ENCODE data around the gene RREB1. TPM values are rescaled to one million over a fixed set of nuclear protein-coding genes. Genes with fewer than 3 reads are reported as not detected.

The RREB1 gene
- total RNA-seq, 1 experiment from 2014 or later = 30.7 TPM

- ChIA-PET CTCF (no interaction called here), POLR2A (interaction anchor here (0.5 to 0.7 kb wide), 3 partner anchors 15 to 99 kb away, joined by 3 to 7 read pairs (median 5); no protein-coding TSS in a partner anchor)
- DNase-seq (ENCODE audit: low read depth, low spot score) = no peak
- TF ChIP-seq REST (IDR thresholded peaks at IDR 0.05; ENCODE audit: insufficient read depth in 1 of 2, low read depth in 2 of 2, low read length in 1 of 2) (no peak), SIN3A (IDR thresholded peaks at IDR 0.05; ENCODE audit: borderline replicate concordance, insufficient read depth, low read depth, low read length) (no peak), CTCF (IDR thresholded peaks at IDR 0.05) (no peak), TCF7L2 (IDR thresholded peaks at IDR 0.05; ENCODE audit: low read depth, low read length) (no peak), POLR2AphosphoS5 (IDR thresholded peaks at IDR 0.05; ENCODE audit: low read depth, low read length) (no peak)
- no peak overlapping the region for H3K4me3 ChIP-seq (ENCODE audit: low read depth in 2 of 2, low read length in 2 of 2)
- intact Hi-C loops (cut with micrococcal nuclease; ENCODE audit: unreplicated experiment) (no loop called here), in situ Hi-C loops (cut with HindIII; ENCODE audit: low pct_unique_long_range_greater_than_20kb, low sequenced_read_pairs) (no loop called here)
- H3K4me1 ChIP-seq (ENCODE audit: control insufficient read depth, insufficient read depth, low read length) = peaks cover 55% of the 10 kb centered on the region
- no peaks in the 10 kb centered on the region for H3K36me3 ChIP-seq (ENCODE audit: control insufficient read depth, insufficient read depth, low read length)
- BruUV-seq (replicated peaks) = no TSS peak
- H3K27me3 ChIP-seq (ENCODE audit: control insufficient read depth, insufficient read depth, low read length) = no peaks in the 10 kb centered on the region
- no peak for ATAC-seq
- H3K27ac ChIP-seq (ENCODE audit: low read length) = peak overlapping the region; percentile 42; the same call in 1 of the 2 replicates
- H3K9me3 ChIP-seq (ENCODE audit: control insufficient read depth, insufficient read depth, low read depth, low read length) = no peaks in the 10 kb centered on the region
Measured at GRCh38 chr6:7144872-7145584, 37.3 kb downstream of the RREB1 start.

- H3K4me1 ChIP-seq (ENCODE audit: control insufficient read depth, insufficient read depth, low read length) = peaks cover 56% of the 10 kb centered on the region
- H3K27me3 ChIP-seq (ENCODE audit: control insufficient read depth, insufficient read depth, low read length) = no peaks in the 10 kb centered on the region
- in situ Hi-C loops (cut with HindIII; ENCODE audit: low pct_unique_long_range_greater_than_20kb, low sequenced_read_pairs) = no loop called here
- ChIA-PET POLR2A (interaction anchor here (0.5 kb wide), 1 partner anchor 15 kb away, joined by 3 read pairs; no protein-coding TSS in a partner anchor), CTCF (no interaction called here)
- no peak for DNase-seq (ENCODE audit: low read depth, low spot score)
- H3K9me3 ChIP-seq (ENCODE audit: control insufficient read depth, insufficient read depth, low read depth, low read length) = no peaks in the 10 kb centered on the region
- no peak for TF ChIP-seq TCF7L2 (IDR thresholded peaks at IDR 0.05; ENCODE audit: low read depth, low read length)
- 0 out of 2 replicates have a peak overlapping the region, but pooled peaks have one; percentile 42 for H3K27ac ChIP-seq (ENCODE audit: low read length)
- no TSS peak for BruUV-seq (replicated peaks)
- no peak for ATAC-seq
- intact Hi-C loops (cut with micrococcal nuclease; ENCODE audit: unreplicated experiment) = no loop called here
- no peak overlapping the region for H3K4me3 ChIP-seq (ENCODE audit: low read depth in 2 of 2, low read length in 2 of 2)
- H3K36me3 ChIP-seq (ENCODE audit: control insufficient read depth, insufficient read depth, low read length) = no peaks in the 10 kb centered on the region
Measured at GRCh38 chr6:7145585-7145884, 37.8 kb downstream of the RREB1 start.
